Large intestine (tissue), 3 donors: Measurements from ENCODE around the gene ACSBG1. TPM values are rescaled to one million over a fixed set of nuclear protein-coding genes. Genes with fewer than 3 reads are reported as not detected.

ENCODE experiments used
- DNase-seq, 2 donors: peaks; one replicate each; pipeline versions ENCODE4 v3.0.0 to v3.0.0-alpha.2; 2013
- H3K27ac ChIP-seq: one replicate; pipeline ENCODE4 v1.5.1; 2013; ENCODE audit warnings: low read length
- H3K27me3 ChIP-seq: 2 replicates; pipeline ENCODE4 v1.6.1; 2013; ENCODE audit warnings: low read length; ENCODE audit not compliant: control insufficient read depth, insufficient read depth
- H3K36me3 ChIP-seq: 2 replicates; pipeline ENCODE4 v1.6.1; 2013; ENCODE audit warnings: low read length; ENCODE audit not compliant: control insufficient read depth, insufficient read depth
- H3K4me1 ChIP-seq: one replicate; pipeline ENCODE4 v1.6.1; 2013; ENCODE audit warnings: low read length; ENCODE audit not compliant: control insufficient read depth, insufficient read depth
- H3K4me3 ChIP-seq: one replicate; pipeline ENCODE4 v1.5.1; 2013; ENCODE audit warnings: low read length
- H3K9me3 ChIP-seq: one replicate; pipeline ENCODE4 v1.6.1; 2013; ENCODE audit warnings: mild to moderate bottlenecking, low read depth, low read length, moderate library complexity; ENCODE audit not compliant: control insufficient read depth
- WGBS: methylation state at CpG from one replicate; pipeline ENCODE4 v1.1.5; 2013; ENCODE audit warnings: low lambda C conversion rate; ENCODE audit not compliant: insufficient coverage; 5-methylcytosine and 5-hydroxymethylcytosine counted together
- polyA plus RNA-seq: library from polyadenylated mRNA; unstranded; fragments of 120-200 nt; gene quantifications from one replicate; pipeline ENCODE4 v1.2.1, GENCODE V29; 2013

The ACSBG1 gene
- polyA plus RNA-seq, 1 donor: 1.1 TPM

- no peaks in the 10 kb centered on the region for H3K27me3 ChIP-seq
- WGBS: no CpG with 5 or more reads among the region's 10 CpGs
Measured at GRCh38 chr15:78192826-78193594, 41.4 kb downstream of the ACSBG1 start.

GRCh38 chr15:78182821-78183220 is 51.5 kb downstream of the ACSBG1 start:
- H3K27ac ChIP-seq: no peak overlapping the region
- H3K9me3 ChIP-seq: no peaks in the 10 kb centered on the region
- WGBS: 100% methylated on average over 1 of the region's 4 CpGs
- H3K36me3 ChIP-seq: no peaks in the 10 kb centered on the region
- H3K27me3 ChIP-seq: no peaks in the 10 kb centered on the region
- no peak overlapping the region for H3K4me3 ChIP-seq
- DNase-seq: no peak
- no peaks in the 10 kb centered on the region for H3K4me1 ChIP-seq

More at GRCh38 chr15:78192826-78193594, 41.4 kb downstream of the ACSBG1 start:
- Histone ChIP-seq H3K9me3 (no peaks in the 10 kb centered on the region), H3K27ac (no peak overlapping the region), H3K36me3 (no peaks in the 10 kb centered on the region), H3K4me1 (no peaks in the 10 kb centered on the region), H3K4me3 (no peak overlapping the region)
- no peak for DNase-seq

GRCh38 chr15:78182336-78182700 is 52.0 kb downstream of the ACSBG1 start:
- no peak overlapping the region for H3K4me3 ChIP-seq
- no peaks in the 10 kb centered on the region for H3K27me3 ChIP-seq
- WGBS: no CpG with 5 or more reads among the region's 5 CpGs
- H3K36me3 ChIP-seq: no peaks in the 10 kb centered on the region
- H3K9me3 ChIP-seq: no peaks in the 10 kb centered on the region
- no peak overlapping the region for H3K27ac ChIP-seq
- H3K4me1 ChIP-seq: no peaks in the 10 kb centered on the region
- no peak for DNase-seq

GRCh38 chr15:78179906-78180305 is 54.5 kb downstream of the ACSBG1 start:
- DNase-seq: no peak

DNA sequence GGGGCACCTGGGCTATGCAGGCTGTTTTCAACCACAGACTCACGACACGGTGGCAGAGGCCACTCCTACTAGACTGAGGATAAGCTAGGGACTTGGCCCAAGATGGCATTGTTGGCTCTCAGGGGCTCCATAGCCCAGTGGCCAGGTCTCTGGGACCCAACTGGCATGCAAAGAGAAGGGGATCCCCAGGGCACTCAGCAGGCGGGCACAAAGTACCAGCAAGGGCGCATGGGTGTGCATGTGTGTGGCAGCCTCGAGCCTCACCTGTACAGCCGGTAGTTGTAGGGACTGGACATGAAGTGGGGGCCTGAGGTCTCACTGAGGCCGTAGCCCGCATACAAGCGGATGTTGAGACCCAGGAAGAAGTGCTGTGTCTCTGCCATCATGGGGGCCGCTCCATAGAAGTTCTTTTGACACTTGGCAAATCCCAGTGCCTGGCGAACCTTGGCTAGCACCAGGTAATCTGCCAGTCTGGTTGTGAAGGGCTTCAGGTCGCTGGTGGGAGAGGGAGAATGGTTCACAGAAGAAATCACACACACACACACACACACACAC is 55.0 kb downstream of the ACSBG1 start:
- no peaks in the 10 kb centered on the region for H3K4me1 ChIP-seq
- H3K4me3 ChIP-seq: no peak overlapping the region
- H3K36me3 ChIP-seq: no peaks in the 10 kb centered on the region
- H3K9me3 ChIP-seq: no peaks in the 10 kb centered on the region
- DNase-seq: no peak
- no peak overlapping the region for H3K27ac ChIP-seq
- H3K27me3 ChIP-seq: no peaks in the 10 kb centered on the region
- WGBS: no CpG with 5 or more reads among the region's 12 CpGs

More at GRCh38 chr15:78179906-78180305, 54.5 kb downstream of the ACSBG1 start:
- no peak overlapping the region for H3K4me3 ChIP-seq
- H3K27me3 ChIP-seq: no peaks in the 10 kb centered on the region
- H3K9me3 ChIP-seq: no peaks in the 10 kb centered on the region
- no peaks in the 10 kb centered on the region for H3K36me3 ChIP-seq
- H3K27ac ChIP-seq: no peak overlapping the region
- 100% methylated on average over 1 of the region's 5 CpGs for WGBS
- H3K4me1 ChIP-seq: no peaks in the 10 kb centered on the region

- no peaks in the 10 kb centered on the region for H3K4me1 ChIP-seq
- no peaks in the 10 kb centered on the region for H3K9me3 ChIP-seq
- no CpG with 5 or more reads among the region's 6 CpGs for WGBS
- H3K27me3 ChIP-seq: no peaks in the 10 kb centered on the region
- H3K4me3 ChIP-seq: no peak overlapping the region
- no peak overlapping the region for H3K27ac ChIP-seq
- DNase-seq: no peak
- H3K36me3 ChIP-seq: no peaks in the 10 kb centered on the region
Measured at GRCh38 chr15:78178064-78178463, 56.3 kb downstream of the ACSBG1 start.

GRCh38 chr15:78177447-78177873 is 56.9 kb downstream of the ACSBG1 start:
- Histone ChIP-seq H3K4me1 (no peaks in the 10 kb centered on the region), H3K9me3 (no peaks in the 10 kb centered on the region), H3K4me3 (no peak overlapping the region), H3K27ac (no peak overlapping the region), H3K27me3 (no peaks in the 10 kb centered on the region), H3K36me3 (peaks cover 4% of the 10 kb centered on the region)
- peak; percentile 9 to 35 for DNase-seq
- no CpG with 5 or more reads among the region's 12 CpGs for WGBS

GRCh38 chr15:78175330-78175729 is 59.0 kb downstream of the ACSBG1 start:
- Histone ChIP-seq H3K4me1 (no peaks in the 10 kb centered on the region), H3K9me3 (peaks cover 2% of the 10 kb centered on the region), H3K27ac (no peak overlapping the region), H3K4me3 (no peak overlapping the region), H3K27me3 (no peaks in the 10 kb centered on the region), H3K36me3 (peaks cover 25% of the 10 kb centered on the region)
- no CpG with 5 or more reads among the region's 2 CpGs for WGBS
- DNase-seq: no peak

DNA sequence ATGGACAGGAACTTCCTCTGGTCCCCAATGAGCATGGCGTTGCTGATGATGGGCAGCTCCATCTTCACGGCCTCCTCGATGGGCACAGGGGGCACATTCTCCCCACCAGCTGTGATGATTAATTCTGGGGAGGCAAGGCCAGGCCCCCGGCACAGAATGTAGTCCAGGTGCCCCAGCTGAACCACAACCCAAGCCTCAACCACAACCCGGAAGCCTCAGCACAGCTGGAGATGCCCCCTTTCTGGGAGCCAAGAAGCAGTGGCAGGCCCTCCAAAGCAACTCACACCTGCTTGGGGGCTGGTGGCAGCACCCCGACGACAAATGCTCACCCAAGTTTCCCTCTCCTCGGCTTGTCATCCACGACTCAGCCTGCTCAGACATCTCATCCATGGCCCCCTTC is 60.0 kb downstream of the ACSBG1 start:
- WGBS: no CpG with 5 or more reads among the region's 9 CpGs
- no peak overlapping the region for H3K4me3 ChIP-seq
- H3K27ac ChIP-seq: no peak overlapping the region
- no peaks in the 10 kb centered on the region for H3K4me1 ChIP-seq
- H3K9me3 ChIP-seq: peaks cover 2% of the 10 kb centered on the region
- peaks cover 33% of the 10 kb centered on the region for H3K36me3 ChIP-seq
- no peak for DNase-seq
- no peaks in the 10 kb centered on the region for H3K27me3 ChIP-seq

- Histone ChIP-seq H3K27me3 (no peaks in the 10 kb centered on the region), H3K4me1 (no peaks in the 10 kb centered on the region), H3K27ac (no peak overlapping the region), H3K4me3 (no peak overlapping the region), H3K9me3 (peaks cover 2% of the 10 kb centered on the region), H3K36me3 (peaks cover 53% of the 10 kb centered on the region)
- no CpG with 5 or more reads among the region's 9 CpGs for WGBS
- no peak for DNase-seq
Measured at GRCh38 chr15:78171864-78172472, 62.4 kb downstream of the ACSBG1 start.
